Smooth muscle cell (in vitro differentiated cells): ENCODE data around the gene PCSK6. TPM values are rescaled to one million over a fixed set of nuclear protein-coding genes. Genes with fewer than 3 reads are reported as not detected.

ENCODE experiments used
- DNase-seq: peaks from one replicate; lab custom pipeline; 2025; ENCODE audit not compliant: unreplicated experiment; lab: John Stamatoyannopoulos, UW
- H2AFZ ChIP-seq: fragments of 200-600 bp; sonication (generic); 2 replicates; pipeline ENCODE4 v1.6.0; 2016; ENCODE audit warnings: antibody characterized with exemption, low read depth, mild to moderate bottlenecking
- H3F3A ChIP-seq: fragments of 200-600 bp; sonication (generic); 2 replicates; pipeline ENCODE4 v1.6.0; 2017; ENCODE audit warnings: antibody characterized with exemption, low read depth
- H3K27ac ChIP-seq: fragments of 200-600 bp; sonication (generic); 2 replicates; pipeline ENCODE4 v1.5.1; 2016; ENCODE audit warnings: low read depth, mild to moderate bottlenecking
- H3K27me3 ChIP-seq: fragments of 200-600 bp; sonication (generic); 2 replicates; pipeline ENCODE4 v1.6.1; 2016; ENCODE audit warnings: low read depth, mild to moderate bottlenecking
- H3K36me3 ChIP-seq: fragments of 200-600 bp; sonication (generic); 2 replicates; pipeline ENCODE4 v1.5.1; 2016; ENCODE audit warnings: low read depth
- H3K4me1 ChIP-seq: fragments of 200-600 bp; sonication (generic); 2 replicates; pipeline ENCODE4 v1.5.1; 2016; ENCODE audit warnings: low read depth
- H3K4me2 ChIP-seq: fragments of 200-600 bp; sonication (generic); 2 replicates; pipeline ENCODE4 v1.6.0; 2016; ENCODE audit warnings: mild to moderate bottlenecking
- H3K4me3 ChIP-seq: fragments of 200-600 bp; sonication (generic); 2 replicates; pipeline ENCODE4 v1.5.1; 2016; ENCODE audit warnings: mild to moderate bottlenecking
- H3K79me2 ChIP-seq: fragments of 200-600 bp; sonication (generic); 2 replicates; pipeline ENCODE4 v1.6.0; 2016; ENCODE audit warnings: low read depth, mild to moderate bottlenecking
- H3K9ac ChIP-seq: fragments of 200-600 bp; sonication (generic); 2 replicates; pipeline ENCODE4 v1.6.0; 2016; ENCODE audit warnings: low read depth
- H3K9me3 ChIP-seq: fragments of 200-600 bp; sonication (generic); replicated peaks from 2 replicates; pipeline ENCODE4 v1.5.1; 2016; ENCODE audit warnings: low read depth
- H4K20me1 ChIP-seq: fragments of 200-600 bp; sonication (generic); 2 replicates; pipeline ENCODE4 v1.6.0; 2016; ENCODE audit warnings: low read depth
- CTCF ChIP-seq: fragments of 200-600 bp; sonication (generic); IDR thresholded peaks from 2 replicates; pipeline ENCODE4 v1.5.1; 2017; ENCODE audit warnings: borderline replicate concordance, mild to moderate bottlenecking, antibody characterized with exemption; ENCODE audit not compliant: insufficient read depth, poor library complexity, severe bottlenecking
- WGBS: methylation state at CpG from one replicate; pipeline ENCODE4 v1.1.7; 2016; ENCODE audit warnings: low lambda C conversion rate; 5-methylcytosine and 5-hydroxymethylcytosine counted together
- polyA plus RNA-seq: library from polyadenylated mRNA; unstranded; fragments of >200 nt; fragmentation: Nextera tagmentation; extraction: Ambion mirVana; gene quantifications from 2 replicates; pipeline ENCODE4 v1.2.1, GENCODE V29; 2016
- total RNA-seq: library from RNA; depleted of rRNA; stranded (reverse); fragments of >200 nt; gene quantifications from 2 replicates; pipeline ENCODE4 v1.2.3, GENCODE V29; 2014

PCSK6 gene
- total and polyA plus RNA-seq, 2 experiments from 2014 or later, result 17.5 TPM

- Histone ChIP-seq H3K36me3 (no peaks in the 10 kb centered on the region), H3K27ac (no peak overlapping the region), H3K4me2 (no peak overlapping the region), H3K9ac (no peak overlapping the region), H3K27me3 (no peaks in the 10 kb centered on the region), H2AFZ (no peak overlapping the region), H3K79me2 (no peaks in the 10 kb centered on the region), H3K4me1 (no peaks in the 10 kb centered on the region), H3F3A (no peaks in the 10 kb centered on the region), H3K9me3 (no peaks in the 10 kb centered on the region), H3K4me3 (no peak overlapping the region), H4K20me1 (no peaks in the 10 kb centered on the region)
- DNase-seq, result no peak
- TF ChIP-seq CTCF, result no peak
- 90% methylated on average over 10 of the region's 10 CpGs for WGBS
These were observed 98.1 kb downstream of the PCSK6 start for GRCh38 chr15:101391431-101391830.

GRCh38 chr15:101390462-101390861 is 99.0 kb downstream of the PCSK6 start:
- 85% methylated on average over 8 of the region's 8 CpGs for WGBS
- no peaks in the 10 kb centered on the region for H4K20me1 ChIP-seq

GRCh38 chr15:101390060-101390459 is 99.4 kb downstream of the PCSK6 start:
- TF ChIP-seq CTCF, result no peak
- Histone ChIP-seq H3K27me3 (no peaks in the 10 kb centered on the region), H3K4me1 (no peaks in the 10 kb centered on the region), H3K4me2 (no peak overlapping the region), H3F3A (no peaks in the 10 kb centered on the region), H2AFZ (no peak overlapping the region), H3K36me3 (no peaks in the 10 kb centered on the region), H3K4me3 (no peak overlapping the region), H3K9me3 (no peaks in the 10 kb centered on the region), H3K27ac (no peak overlapping the region), H4K20me1 (no peaks in the 10 kb centered on the region), H3K9ac (no peak overlapping the region), H3K79me2 (no peaks in the 10 kb centered on the region)
- WGBS, result 73% methylated on average over 9 of the region's 9 CpGs
- no peak for DNase-seq

More at GRCh38 chr15:101390462-101390861, 99.0 kb downstream of the PCSK6 start:
- Histone ChIP-seq H3K4me3 (no peak overlapping the region), H2AFZ (no peak overlapping the region), H3K9me3 (no peaks in the 10 kb centered on the region), H3K27ac (no peak overlapping the region), H3K27me3 (no peaks in the 10 kb centered on the region), H3F3A (no peaks in the 10 kb centered on the region), H3K79me2 (no peaks in the 10 kb centered on the region), H3K36me3 (no peaks in the 10 kb centered on the region), H3K4me1 (no peaks in the 10 kb centered on the region), H3K9ac (no peak overlapping the region), H3K4me2 (no peak overlapping the region)
- TF ChIP-seq CTCF, result no peak
- no peak for DNase-seq

- Histone ChIP-seq H3K27me3 (no peaks in the 10 kb centered on the region), H3K4me2 (no peak overlapping the region), H4K20me1 (no peaks in the 10 kb centered on the region), H3K4me3 (no peak overlapping the region), H3K36me3 (no peaks in the 10 kb centered on the region), H3K27ac (no peak overlapping the region), H3K9me3 (no peaks in the 10 kb centered on the region), H3F3A (no peaks in the 10 kb centered on the region), H3K4me1 (no peaks in the 10 kb centered on the region), H3K79me2 (no peaks in the 10 kb centered on the region), H3K9ac (no peak overlapping the region), H2AFZ (no peak overlapping the region)
- WGBS, result 97% methylated on average over 9 of the region's 9 CpGs
- no peak for TF ChIP-seq CTCF
- DNase-seq, result no peak
These were observed 100.1 kb downstream of the PCSK6 start for GRCh38 chr15:101389362-101389761.
